Astrocyte (in vitro differentiated cells and primary cell): ENCODE results near the gene RNF5. TPM values are rescaled to one million over a fixed set of nuclear protein-coding genes. Genes with fewer than 3 reads are reported as not detected.

Source experiments
- DNase-seq: peaks from one replicate; pipeline ENCODE4 v3.0.0-alpha.2; 2010; ENCODE audit warnings: low read depth
- FAIRE-seq: peaks from 2 replicates; lab custom pipeline; 2011; peaks lifted over from hg19 to GRCh38; lab: Jason Lieb, UNC
- H2AFZ ChIP-seq: 2 replicates; pipeline ENCODE4 v1.6.0; 2012; ENCODE audit warnings: low read depth, low read length, inconsistent platforms
- H3K27ac ChIP-seq: 2 replicates; pipeline ENCODE4 v1.5.1; 2011; ENCODE audit warnings: low read depth, low read length, inconsistent platforms
- H3K27me3 ChIP-seq: 2 replicates; pipeline ENCODE4 v1.6.0; 2011; ENCODE audit warnings: low read length, inconsistent platforms; ENCODE audit not compliant: insufficient read depth
- H3K36me3 ChIP-seq: 2 replicates; pipeline ENCODE4 v1.5.1; 2011; ENCODE audit warnings: low read length, inconsistent platforms; ENCODE audit not compliant: insufficient read depth
- H3K4me1 ChIP-seq: 2 replicates; pipeline ENCODE4 v1.5.1; 2011; ENCODE audit warnings: low read length, inconsistent platforms; ENCODE audit not compliant: insufficient read depth
- H3K4me2 ChIP-seq: 2 replicates; pipeline ENCODE4 v1.6.0; 2012; ENCODE audit warnings: low read length, inconsistent platforms
- H3K4me3 ChIP-seq: 2 replicates; pipeline ENCODE4 v1.5.1; 2011; ENCODE audit warnings: low read depth, mild to moderate bottlenecking, low read length, inconsistent platforms; ENCODE audit not compliant: insufficient read depth
- H3K79me2 ChIP-seq: 2 replicates; pipeline ENCODE4 v1.6.0; 2012; ENCODE audit warnings: mild to moderate bottlenecking, low read length, inconsistent platforms; ENCODE audit not compliant: insufficient read depth
- H3K9ac ChIP-seq: 2 replicates; pipeline ENCODE4 v1.6.0; 2012; ENCODE audit warnings: mild to moderate bottlenecking, low read length, inconsistent platforms
- H3K9me3 ChIP-seq: 2 replicates; pipeline ENCODE4 v1.5.1; 2012; ENCODE audit warnings: low read depth, mild to moderate bottlenecking, low read length, inconsistent platforms; ENCODE audit not compliant: insufficient read depth
- H4K20me1 ChIP-seq: 2 replicates; pipeline ENCODE4 v1.6.0; 2012; ENCODE audit warnings: low read length, inconsistent platforms; ENCODE audit not compliant: insufficient read depth
- H3K27ac Mint-ChIP-seq: one replicate; pipeline ENCODE4 v1.8.0; 2021; ENCODE audit warnings: mild to moderate bottlenecking, mixed read lengths; ENCODE audit not compliant: unreplicated experiment
- H3K27me3 Mint-ChIP-seq: one replicate; pipeline ENCODE4 v1.8.0; 2021; ENCODE audit warnings: low read depth, mixed read lengths; ENCODE audit not compliant: unreplicated experiment
- H3K36me3 Mint-ChIP-seq: one replicate; pipeline ENCODE4 v1.8.0; 2021; ENCODE audit warnings: low read depth, mixed read lengths; ENCODE audit not compliant: unreplicated experiment
- H3K4me1 Mint-ChIP-seq: one replicate; pipeline ENCODE4 v1.8.0; 2021; ENCODE audit warnings: low read depth, mixed read lengths; ENCODE audit not compliant: unreplicated experiment
- H3K4me3 Mint-ChIP-seq: one replicate; pipeline ENCODE4 v1.8.0; 2021; ENCODE audit warnings: mild to moderate bottlenecking, moderate library complexity, mixed read lengths; ENCODE audit not compliant: unreplicated experiment
- H3K9me3 Mint-ChIP-seq: one replicate; pipeline ENCODE4 v1.8.0; 2021; ENCODE audit warnings: mild to moderate bottlenecking, mixed read lengths; ENCODE audit not compliant: unreplicated experiment
- CTCF ChIP-seq: IDR thresholded peaks from 2 replicates; pipeline ENCODE4 v1.5.1; 2011; ENCODE audit warnings: low read depth, mild to moderate bottlenecking, inconsistent platforms, low read length, moderate library complexity; ENCODE audit not compliant: insufficient read depth
- EZH2 ChIP-seq: IDR thresholded peaks from 2 replicates; pipeline ENCODE4 v1.6.1; 2012; ENCODE audit warnings: mild to moderate bottlenecking, low read length, inconsistent platforms; ENCODE audit not compliant: insufficient read depth
- total RNA-seq: library from RNA; stranded (reverse); gene quantifications from 2 replicates; pipeline ENCODE4 v1.2.1, GENCODE V29; 2021

Gene RNF5
- total RNA-seq, 1 donor from 2014 or later = 59.0 TPM

GRCh38 chr6:32190911-32191677 is 12.9 kb downstream of the RNF5 start:
- peak overlapping the region; percentile 66 for H3K4me3 ChIP-seq
- H3K4me2 ChIP-seq = peak overlapping the region; percentile 44
- H3K9me3 ChIP-seq = no peaks in the 10 kb centered on the region
- peaks cover 29% of the 10 kb centered on the region for H3K4me1 ChIP-seq
- H3K4me1 Mint-ChIP-seq = peaks cover 35% of the 10 kb centered on the region
- H3K4me3 Mint-ChIP-seq = peak overlapping the region; percentile 23
- DNase-seq = no peak
- H3K79me2 ChIP-seq = peaks cover 38% of the 10 kb centered on the region
- no peak for TF ChIP-seq EZH2
- TF ChIP-seq CTCF = no peak
- H3K27me3 ChIP-seq = no peaks in the 10 kb centered on the region
- no peaks in the 10 kb centered on the region for H3K9me3 Mint-ChIP-seq
- peak overlapping the region; percentile 82 for H3K27ac ChIP-seq
- H4K20me1 ChIP-seq = no peaks in the 10 kb centered on the region
- no peaks in the 10 kb centered on the region for H3K27me3 Mint-ChIP-seq
- H3K9ac ChIP-seq = peak overlapping the region; percentile 93
- no peak for FAIRE-seq
- no peak overlapping the region for H2AFZ ChIP-seq
- H3K27ac Mint-ChIP-seq = peak overlapping the region; percentile 63
- peaks cover 8% of the 10 kb centered on the region for H3K36me3 ChIP-seq
- H3K36me3 Mint-ChIP-seq = peaks cover 13% of the 10 kb centered on the region

DNA sequence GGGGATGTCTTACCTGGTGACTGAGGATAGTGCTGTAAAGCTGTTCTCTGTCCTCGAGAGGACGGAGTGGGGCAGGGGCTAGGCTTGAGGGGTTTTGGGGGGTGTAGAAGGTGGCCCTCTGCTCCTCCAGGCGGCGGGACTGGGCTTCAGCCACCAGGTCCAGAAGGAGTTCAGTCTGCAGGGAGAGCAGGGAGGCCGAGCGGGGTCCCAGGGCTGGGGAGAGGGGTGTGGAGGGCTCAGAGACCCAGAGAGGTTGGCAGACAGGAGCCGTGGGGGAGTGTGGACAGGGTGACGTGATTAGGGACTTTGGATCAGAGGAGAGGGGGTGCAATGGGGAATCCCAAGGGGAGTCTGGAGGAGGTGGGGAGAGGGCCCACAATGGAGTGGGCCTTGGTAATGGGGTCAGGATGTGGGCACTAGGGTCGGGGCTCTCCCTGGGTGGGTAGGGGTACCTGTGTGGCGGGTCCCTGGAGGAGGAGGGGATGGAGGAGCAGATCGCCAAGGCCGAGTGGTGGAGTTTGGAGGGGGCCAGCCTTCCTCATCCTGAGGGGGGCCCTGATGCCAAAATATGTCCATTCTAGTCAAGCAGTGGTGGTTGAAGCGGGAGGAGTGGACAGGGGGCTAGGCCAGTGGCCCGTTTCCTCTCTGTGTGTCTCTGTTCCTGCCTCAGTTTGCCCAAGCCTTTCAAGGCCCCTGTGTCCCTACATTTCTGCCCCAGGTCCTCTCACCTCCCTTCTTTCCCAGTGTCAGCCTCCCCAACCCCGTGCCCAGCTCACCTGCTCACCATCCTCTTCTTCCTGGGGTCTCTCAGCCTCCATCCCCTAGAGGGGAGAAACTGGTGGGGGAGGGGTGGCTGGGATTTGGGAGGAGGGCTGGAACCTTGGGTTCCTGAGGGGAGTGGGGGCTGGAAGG is 13.7 kb downstream of the RNF5 start:
- H3K4me1 Mint-ChIP-seq = peaks cover 32% of the 10 kb centered on the region
- no peak for FAIRE-seq
- no peak overlapping the region for H2AFZ ChIP-seq
- no peaks in the 10 kb centered on the region for H3K27me3 ChIP-seq
- TF ChIP-seq CTCF (no peak), EZH2 (no peak)
- no peak overlapping the region for H3K9ac ChIP-seq
- H3K79me2 ChIP-seq = peaks cover 36% of the 10 kb centered on the region
- H4K20me1 ChIP-seq = no peaks in the 10 kb centered on the region
- peaks cover 35% of the 10 kb centered on the region for H3K4me1 ChIP-seq
- peak overlapping the region; percentile 58 for H3K27ac Mint-ChIP-seq
- H3K36me3 ChIP-seq = peaks cover 4% of the 10 kb centered on the region
- H3K4me3 ChIP-seq = no peak overlapping the region
- H3K4me3 Mint-ChIP-seq = peak overlapping the region; percentile 23
- no peaks in the 10 kb centered on the region for H3K9me3 Mint-ChIP-seq
- no peak for DNase-seq
- H3K27ac ChIP-seq = peak overlapping the region; percentile 10
- peak overlapping the region; percentile 80 for H3K4me2 ChIP-seq
- no peaks in the 10 kb centered on the region for H3K27me3 Mint-ChIP-seq
- H3K9me3 ChIP-seq = no peaks in the 10 kb centered on the region
- peaks cover 8% of the 10 kb centered on the region for H3K36me3 Mint-ChIP-seq
